K562 (cell line): Measurements from ENCODE around the gene LMX1B. TPM values are rescaled to one million over a fixed set of nuclear protein-coding genes. Genes with fewer than 3 reads are reported as not detected.

Experiments
- ATAC-seq: fragments of 200-7000 bp; cut with Tn5 transposase; 3 replicates; pipeline ENCODE4 v1.9.1; 2020; ENCODE audit warnings: moderate library complexity
- BruUV-seq: library from RNA; stranded (reverse); fragments of 400-500 nt; replicated peaks from 2 replicates; lab custom pipeline; 2021; lab: Mats Ljungman, UMichigan
- CTCF ChIA-PET: fragments of 300-600 bp; formaldehyde crosslinking; extraction: SDS; loops from one replicate; lab custom pipeline; 2021; ENCODE audit warnings: low intra/inter-chr PET ratio; lab: Yijun Ruan, JAX
- POLR2A ChIA-PET: fragments of 300-600, 350-650 bp; sonication (Branson Sonifier 250); formaldehyde crosslinking; extraction: SDS; loops from one replicate; lab custom pipeline; 2021; ENCODE audit warnings: antibody characterized with exemption, inconsistent platforms; lab: Yijun Ruan, JAX
- DNase-seq, 4 experiments: peaks; one replicate each; pipeline versions ENCODE4 v3.0.0 to v3.0.0-alpha.2; 2011 to 2018; ENCODE audit warnings: low spot score in 3 of 4, mixed read lengths in 3 of 4; ENCODE audit errors: extremely low read depth in 1 of 4
- FAIRE-seq: peaks from 2 replicates; lab custom pipeline; 2011; peaks lifted over from hg19 to GRCh38; lab: Jason Lieb, UNC
- H2AFZ ChIP-seq: 2 replicates; pipeline ENCODE4 v1.6.0; 2011; ENCODE audit warnings: low read depth, low read length, control low read depth, inconsistent platforms
- H3K27ac ChIP-seq: fragments of 200-600 bp; 3 replicates; pipeline ENCODE4 v1.8.0; 2011; ENCODE audit warnings: low read depth, mild to moderate bottlenecking, control low read depth, inconsistent platforms, low read length, moderate library complexity, mixed read lengths; ENCODE audit errors: extremely low read depth
- H3K27me3 ChIP-seq, 2 experiments: fragments of 300-600 bp in 1 of 2; 2 replicates in 1 of 2; 3 replicates in 1 of 2; pipeline versions ENCODE4 v1.6.0 to v1.8.0; 2011; ENCODE audit warnings: inconsistent platforms in 2 of 2, low read length in 2 of 2, mild to moderate bottlenecking in 1 of 2, mixed read lengths in 1 of 2, moderate library complexity in 1 of 2; ENCODE audit not compliant: control insufficient read depth in 2 of 2, insufficient read depth in 2 of 2
- H3K36me3 ChIP-seq: fragments of 300-600 bp; 3 replicates; pipeline ENCODE4 v1.8.0; 2011; ENCODE audit warnings: mild to moderate bottlenecking, low read length, inconsistent platforms; ENCODE audit not compliant: control insufficient read depth, insufficient read depth
- H3K4me1 ChIP-seq, 2 experiments: fragments of 200-600 bp in 1 of 2; replicated peaks in 1 of 2; 2 replicates in 1 of 2; 3 replicates in 1 of 2; pipeline versions ENCODE4 v1.5.1 to v1.8.0; 2011; ENCODE audit warnings: inconsistent platforms in 2 of 2, low read length in 2 of 2, mild to moderate bottlenecking in 1 of 2, mixed read lengths in 1 of 2, moderate library complexity in 1 of 2; ENCODE audit not compliant: control insufficient read depth in 2 of 2, insufficient read depth in 2 of 2
- H3K4me2 ChIP-seq: 2 replicates; pipeline ENCODE4 v1.6.1; 2011; ENCODE audit warnings: low read length, control low read depth, inconsistent platforms, mixed read lengths; ENCODE audit not compliant: insufficient read depth
- H3K4me3 ChIP-seq: fragments of 200-600 bp; sonication (generic), shearing (Covaris generic); 2 replicates; pipeline ENCODE4 v1.5.1; 2016; ENCODE audit warnings: control low read depth, inconsistent platforms
- H3K79me2 ChIP-seq: fragments of 200-600 bp; 3 replicates; pipeline ENCODE4 v1.8.0; 2011; ENCODE audit warnings: low read length, inconsistent platforms; ENCODE audit not compliant: control insufficient read depth, insufficient read depth
- H3K9ac ChIP-seq, 2 experiments: 2 replicates each; pipeline versions ENCODE4 v1.6.0 to v1.6.1; 2011; ENCODE audit warnings: low read depth in 2 of 2, low read length in 2 of 2, control low read depth in 1 of 2, inconsistent platforms in 1 of 2, mild to moderate bottlenecking in 1 of 2, mixed read lengths in 1 of 2; ENCODE audit not compliant: insufficient read depth in 1 of 2
- H3K9me1 ChIP-seq: one replicate; pipeline ENCODE4 v1.6.0; 2011; ENCODE audit warnings: inconsistent platforms, mild to moderate bottlenecking, low read length, moderate library complexity; ENCODE audit not compliant: control insufficient read depth, insufficient read depth
- H3K9me3 ChIP-seq: replicated peaks from 2 replicates; pipeline ENCODE4 v1.5.1; 2011; ENCODE audit warnings: low read depth, low read length, inconsistent platforms; ENCODE audit not compliant: control insufficient read depth, insufficient read depth
- H4K20me1 ChIP-seq: replicated peaks from 2 replicates; pipeline ENCODE4 v1.6.1; 2011; ENCODE audit warnings: low read length, inconsistent platforms, mixed read lengths; ENCODE audit not compliant: control insufficient read depth, insufficient read depth
- CBX2 ChIP-seq: fragments of 200-600 bp; sonication (generic); IDR thresholded peaks from one replicate; pipeline ENCODE4 v1.6.1; 2012; ENCODE audit warnings: mild to moderate bottlenecking, low read length, inconsistent platforms; ENCODE audit not compliant: insufficient read depth, poor library complexity, severe bottlenecking
- DDX20 ChIP-seq: fragments of 450-650 bp; IDR thresholded peaks from 2 replicates; pipeline ENCODE4 v1.6.1; 2016; ENCODE audit warnings: missing genetic modification characterization, low read depth, mild to moderate bottlenecking, missing compliant biosample characterization, moderate library complexity
- GABPB2 ChIP-seq: fragments of 250-450 bp; sonication (Bioruptor Pico); conservative IDR thresholded peaks from 2 replicates; pipeline ENCODE4 v1.5.1; 2021; ENCODE audit warnings: mild to moderate bottlenecking
- HDAC8 ChIP-seq: fragments of 450-650 bp; IDR thresholded peaks from 2 replicates; pipeline ENCODE4 v1.6.1; 2016; ENCODE audit warnings: mild to moderate bottlenecking, missing genetic modification characterization, moderate library complexity, missing compliant biosample characterization
- HEY1 ChIP-seq: fragments of 250-450 bp; sonication (Bioruptor Pico); IDR thresholded peaks from 2 replicates; pipeline ENCODE4 v1.5.0; 2020; ENCODE audit warnings: mild to moderate bottlenecking, moderate library complexity, borderline replicate concordance
- MEIS2 ChIP-seq: fragments of 450-650 bp; IDR thresholded peaks from 2 replicates; pipeline ENCODE4 v1.6.1; 2014; ENCODE audit warnings: mild to moderate bottlenecking; ENCODE audit not compliant: partially characterized antibody
- PML ChIP-seq: IDR thresholded peaks from 2 replicates; pipeline ENCODE4 v1.6.1; 2012; ENCODE audit warnings: low read length, inconsistent platforms
- POLR2H ChIP-seq: IDR thresholded peaks from 2 replicates; pipeline ENCODE4 v1.6.1; 2016; ENCODE audit warnings: missing genetic modification characterization, low read depth, mild to moderate bottlenecking, control low read depth, missing compliant biosample characterization, moderate library complexity
- SNIP1 ChIP-seq: fragments of 450-650 bp; IDR thresholded peaks from 2 replicates; pipeline ENCODE4 v1.7.1; 2017; ENCODE audit warnings: low read depth, mild to moderate bottlenecking
- UBTF ChIP-seq, 2 experiments: IDR thresholded peaks; 2 replicates each; pipeline ENCODE4 v1.6.1; 2012; ENCODE audit warnings: improper control_type of control experiment in 2 of 2, low read depth in 2 of 2, low read length in 2 of 2, borderline replicate concordance in 1 of 2
- ZNF124 ChIP-seq: sonication (generic); formaldehyde crosslinking; IDR thresholded peaks from 2 replicates; pipeline ENCODE4 v1.8.1; 2022; ENCODE audit warnings: missing genetic modification reagents
- ZNF133 ChIP-seq: fragments of 250-450 bp; sonication (Bioruptor Pico); IDR thresholded peaks from 2 replicates; pipeline ENCODE4 v1.4.0; 2020; ENCODE audit warnings: mild to moderate bottlenecking
- ZNF23 ChIP-seq: fragments of 250-450 bp; sonication (Bioruptor Pico); IDR thresholded peaks from 2 replicates; pipeline ENCODE4 v1.4.0; 2020; ENCODE audit warnings: mild to moderate bottlenecking
- WGBS: fragments of 100-300 bp; shearing (Covaris generic); methylation state at CpG from one replicate; pipeline ENCODE4 v1.1.6; 2016; ENCODE audit warnings: low coverage, mixed read lengths; ENCODE audit not compliant: insufficient coverage; ENCODE audit errors: missing lambda C conversion rate; 5-methylcytosine and 5-hydroxymethylcytosine counted together
- in situ Hi-C: fragments of 300-500 bp; cut with MboI; formaldehyde crosslinking; loops from 4 replicates; pipeline ENCODE4 v1.15.0; 2018; ENCODE audit warnings: inconsistent platforms, mixed read lengths
- intact Hi-C: fragments of 100-400 bp; cut with micrococcal nuclease; formaldehyde crosslinking; loops from 2 replicates; pipeline ENCODE4 v1.14.2; 2022
- polyA plus RNA-seq, 8 experiments: library from polyadenylated mRNA; depleted of rRNA in 4 of 8; stranded (reverse) in 5 of 8; unstranded in 3 of 8; fragments of >200 nt; fragmentation: Nextera tagmentation in 2 of 8; fragmentation: Illumina TruSeq in 1 of 8; extraction: Ambion mirVana in 2 of 8; extraction: Trizol in 1 of 8; gene quantifications; 2 replicates each; pipeline versions ENCODE4 v1.2.1 to v1.2.3, GENCODE V29; 2011 to 2014; ENCODE audit warnings: inconsistent platforms in 1 of 8, missing spikeins in 1 of 8
- total RNA-seq, 7 experiments: library from RNA; depleted of rRNA in 6 of 7; stranded (reverse); fragments of >200 nt in 6 of 7; fragmentation: Illumina TruSeq in 2 of 7; extraction: Trizol in 2 of 7; gene quantifications; 2 replicates each; pipeline versions ENCODE4 v1.2.1 to v1.2.3, GENCODE V29; 2011 to 2021; ENCODE audit warnings: low replicate concordance in 1 of 7

Gene LMX1B
- total and polyA plus RNA-seq, 9 of the 15 experiments (the other 6 are each of a cell fraction or from before 2014, with no cell fraction given): not detected

GRCh38 chr9:126635061-126635460 is 21.3 kb downstream of the LMX1B start:
- FAIRE-seq: no peak
- Histone ChIP-seq H3K9ac (no peak overlapping the region), H3K27ac (no peak overlapping the region), H3K4me3 (no peak overlapping the region), H3K9me3 (no peaks in the 10 kb centered on the region), H3K79me2 (no peaks in the 10 kb centered on the region), H2AFZ (no peak overlapping the region), H3K27me3 (peaks cover 2 to 69% of the 10 kb centered on the region in 2 experiments; a peak in 4 of 5 replicates), H4K20me1 (peaks cover 7% of the 10 kb centered on the region; the same call in 1 of the 2 replicates), H3K4me2 (no peak overlapping the region), H3K9me1 (no peaks in the 10 kb centered on the region), H3K4me1 (peaks cover 0 to 3% of the 10 kb centered on the region in 2 experiments; a peak in 1 of 5 replicates), H3K36me3 (no peaks in the 10 kb centered on the region)
- no TSS peak for BruUV-seq
- DNase-seq: no peak
- under 1% methylated on average over 8 of the region's 8 CpGs for WGBS
- POLR2A ChIA-PET: interaction anchor here (1.0 to 1.1 kb wide), 2 partner anchors 9 to 128 kb away, joined by 3 read pairs; no protein-coding TSS in a partner anchor
- intact Hi-C loops: no loop called here
- ATAC-seq: no peak
- TF ChIP-seq HEY1 (CRISPR knock-in tag): no peak
- peak; percentile 2 for TF ChIP-seq MEIS2
- CTCF ChIA-PET: no interaction called here
- in situ Hi-C loops: no loop called here

GRCh38 chr9:126635661-126636439 is 22.1 kb downstream of the LMX1B start:
- peaks cover 0 to 3% of the 10 kb centered on the region in 2 experiments; a peak in 1 of 5 replicates for H3K4me1 ChIP-seq
- in situ Hi-C loops (no loop called here), intact Hi-C loops (no loop called here)
- H3K9ac ChIP-seq: no peak overlapping the region
- H3K4me2 ChIP-seq: no peak overlapping the region
- 0% methylated on average over 3 of the region's 3 CpGs for WGBS
- CTCF ChIA-PET: no interaction called here
- no peak overlapping the region for H3K27ac ChIP-seq
- H3K9me3 ChIP-seq: no peaks in the 10 kb centered on the region
- no peak overlapping the region for H2AFZ ChIP-seq
- H3K9me1 ChIP-seq: no peaks in the 10 kb centered on the region
- BruUV-seq: no TSS peak
- H3K79me2 ChIP-seq: no peaks in the 10 kb centered on the region
- no peak for FAIRE-seq
- ATAC-seq: peak; percentile 46; the same call in 2 of the 3 replicates
- no peak for DNase-seq
- peaks cover 2 to 68% of the 10 kb centered on the region in 2 experiments; a peak in 3 of 5 replicates for H3K27me3 ChIP-seq
- peaks cover 10% of the 10 kb centered on the region; the same call in 1 of the 2 replicates for H4K20me1 ChIP-seq
- H3K36me3 ChIP-seq: no peaks in the 10 kb centered on the region
- H3K4me3 ChIP-seq: no peak overlapping the region
- POLR2A ChIA-PET: interaction anchor here (0.7 to 1.1 kb wide), 3 partner anchors 8 to 127 kb away, joined by 3 read pairs; no protein-coding TSS in a partner anchor
- TF ChIP-seq HDAC8 (no peak), ZNF133 (CRISPR knock-in tag) (no peak), CBX2 (no peak), UBTF (IDR thresholded peaks at IDR 0.05; ENCODE audit: borderline replicate concordance in 1 of 2, low read depth in 2 of 2, low read length in 2 of 2) (no peak), SNIP1 (no peak), DDX20 (tag) (no peak), POLR2H (no peak), ZNF23 (no peak), ZNF124 (CRISPR knock-in tag) (no peak), PML (no peak), GABPB2 (CRISPR knock-in tag) (no peak)
